ENCODE data around the gene TMEM204. TPM values are rescaled to one million over a fixed set of nuclear protein-coding genes. Genes with fewer than 3 reads are reported as not detected.

Gene TMEM204
- total RNA-seq, 2 experiments from 2014 or later: 12.9 to 14.3 TPM

- peaks cover 21% of the 10 kb centered on the region for H3K36me3 Mint-ChIP-seq (ENCODE audit: low read depth)
- no peaks in the 10 kb centered on the region for H3K9me3 Mint-ChIP-seq
- ATAC-seq (no peak), DNase-seq (no peak)
- H3K4me3 Mint-ChIP-seq: no peak overlapping the region
- intact Hi-C loops (cut with micrococcal nuclease): no loop called here
- no peaks in the 10 kb centered on the region for H3K27me3 Mint-ChIP-seq
- POLR2A ChIA-PET: interaction anchor here (1.4 kb wide), 1 partner anchor 25 kb away, joined by 4 read pairs; no protein-coding TSS in a partner anchor
- H3K4me1 Mint-ChIP-seq (ENCODE audit: low read depth): peaks cover 2% of the 10 kb centered on the region
- CTCF ChIA-PET: no interaction called here
- no peak for TF ChIP-seq CTCF (IDR thresholded peaks at IDR 0.05)
- H3K27ac Mint-ChIP-seq: no peak overlapping the region
Observed at GRCh38 chr16:1498899-1499676, 34.4 kb upstream of the TMEM204 start.

GRCh38 chr16:1499756-1500464 lies 33.6 kb upstream of the TMEM204 start:
- ATAC-seq (no peak), DNase-seq (no peak)
- Mint-ChIP-seq H3K4me1 (ENCODE audit: low read depth) (no peaks in the 10 kb centered on the region), H3K4me3 (no peak overlapping the region), H3K36me3 (ENCODE audit: low read depth) (peaks cover 18% of the 10 kb centered on the region), H3K27ac (no peak overlapping the region), H3K27me3 (no peaks in the 10 kb centered on the region), H3K9me3 (no peaks in the 10 kb centered on the region)
- POLR2A ChIA-PET: interaction anchor here (0.9 kb wide), 1 partner anchor 12 kb away, joined by 3 read pairs; no protein-coding TSS in a partner anchor
- intact Hi-C loops (cut with micrococcal nuclease): no loop called here
- no peak for TF ChIP-seq CTCF (IDR thresholded peaks at IDR 0.05)
- CTCF ChIA-PET: no interaction called here

DNA sequence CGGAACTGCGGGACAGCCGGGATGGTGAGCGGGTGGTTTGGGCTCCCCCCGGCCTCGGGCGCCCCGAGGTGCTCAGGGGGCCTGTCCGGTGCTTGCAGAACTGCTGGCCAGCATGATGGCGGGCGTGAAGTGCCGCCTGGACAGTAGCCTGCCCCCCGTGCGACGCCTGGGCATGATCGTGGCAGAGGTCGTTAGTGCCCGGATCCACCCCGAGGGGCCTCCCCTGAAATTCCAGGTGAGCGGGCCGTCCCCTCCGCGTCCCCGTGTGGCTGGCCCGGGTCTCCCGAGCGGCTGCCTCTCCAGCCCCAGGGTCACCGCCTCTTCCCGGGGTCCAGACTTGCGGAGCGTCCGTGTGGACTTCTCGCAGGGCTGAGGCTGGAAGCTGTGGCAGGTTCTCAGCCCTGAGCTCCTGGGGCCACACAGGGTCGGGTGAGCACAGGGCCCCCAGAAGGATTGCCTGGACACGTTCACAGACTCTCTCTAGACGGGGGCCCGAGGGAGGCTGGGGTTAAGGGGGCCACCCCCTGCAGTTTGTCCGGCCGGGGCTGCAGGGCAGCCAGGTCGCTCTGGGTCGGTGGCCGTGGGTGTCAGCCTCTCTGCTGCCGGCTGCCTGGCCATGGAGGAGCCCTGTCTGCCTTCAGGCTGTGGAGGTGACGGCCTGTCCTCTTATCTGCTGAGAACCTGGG lies 32.9 kb upstream of the TMEM204 start:
- H3K27me3 Mint-ChIP-seq: no peaks in the 10 kb centered on the region
- H3K36me3 Mint-ChIP-seq (ENCODE audit: low read depth): peaks cover 18% of the 10 kb centered on the region
- intact Hi-C loops (cut with micrococcal nuclease): no loop called here
- no peak overlapping the region for H3K4me3 Mint-ChIP-seq
- H3K27ac Mint-ChIP-seq: no peak overlapping the region
- ChIA-PET POLR2A (interaction anchor here (0.9 kb wide), 1 partner anchor 11 kb away, joined by 3 read pairs; no protein-coding TSS in a partner anchor), CTCF (no interaction called here)
- no peaks in the 10 kb centered on the region for H3K4me1 Mint-ChIP-seq (ENCODE audit: low read depth)
- TF ChIP-seq CTCF (IDR thresholded peaks at IDR 0.05): no peak
- ATAC-seq (no peak), DNase-seq (no peak)
- H3K9me3 Mint-ChIP-seq: no peaks in the 10 kb centered on the region

DNA sequence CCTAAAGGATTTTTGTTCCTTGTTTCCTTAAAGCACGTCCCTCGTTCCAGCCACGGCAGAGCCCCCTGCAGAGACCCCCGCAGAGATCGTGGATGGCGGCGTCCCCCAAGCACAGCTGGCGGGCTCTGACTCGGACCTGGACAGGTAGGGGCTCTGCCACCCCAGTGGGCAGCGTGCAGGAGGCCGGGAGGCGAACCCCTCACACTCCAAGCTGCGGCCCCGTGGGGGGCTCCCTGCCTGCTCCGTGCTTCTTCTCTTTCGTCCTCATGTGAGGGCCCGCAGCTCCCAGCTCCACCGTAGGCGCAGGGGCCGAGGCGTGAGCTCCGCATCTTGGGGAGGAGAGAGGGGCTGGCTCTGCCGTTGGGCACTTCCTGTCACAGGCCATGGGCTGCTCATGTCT lies 31.8 kb upstream of the TMEM204 start:
- CTCF ChIA-PET: no interaction called here
- Mint-ChIP-seq H3K27ac (no peak overlapping the region), H3K36me3 (ENCODE audit: low read depth) (peaks cover 17% of the 10 kb centered on the region), H3K27me3 (no peaks in the 10 kb centered on the region), H3K4me1 (ENCODE audit: low read depth) (no peaks in the 10 kb centered on the region), H3K4me3 (no peak overlapping the region), H3K9me3 (no peaks in the 10 kb centered on the region)
- POLR2A ChIA-PET: no interaction called here
- DNase-seq: no peak
- TF ChIP-seq CTCF (IDR thresholded peaks at IDR 0.05): no peak
- intact Hi-C loops (cut with micrococcal nuclease): no loop called here
- ATAC-seq: no peak
